ENCODE measurements around the gene CXorf66.

DNA sequence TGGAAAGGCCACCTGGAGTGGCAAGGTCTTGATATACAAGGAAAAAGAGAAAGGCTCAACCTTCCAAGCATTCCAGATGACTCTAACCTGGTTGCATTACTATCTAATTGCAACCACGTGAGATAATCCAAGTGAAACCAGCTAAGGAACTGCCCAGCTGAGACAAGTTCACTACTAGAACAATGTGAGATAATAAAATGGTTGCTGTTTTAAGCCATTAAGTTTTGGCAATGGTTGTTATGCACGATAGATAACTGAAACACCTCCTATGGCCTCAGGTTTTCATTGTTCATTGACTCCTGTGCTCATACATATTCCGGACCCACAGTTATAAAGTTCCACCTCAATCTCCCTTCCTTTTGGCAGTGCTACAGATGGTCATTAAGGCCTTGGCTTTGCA, 9.2 kb upstream of the CXorf66 start:
- TF ChIP-seq, protein P1, sequence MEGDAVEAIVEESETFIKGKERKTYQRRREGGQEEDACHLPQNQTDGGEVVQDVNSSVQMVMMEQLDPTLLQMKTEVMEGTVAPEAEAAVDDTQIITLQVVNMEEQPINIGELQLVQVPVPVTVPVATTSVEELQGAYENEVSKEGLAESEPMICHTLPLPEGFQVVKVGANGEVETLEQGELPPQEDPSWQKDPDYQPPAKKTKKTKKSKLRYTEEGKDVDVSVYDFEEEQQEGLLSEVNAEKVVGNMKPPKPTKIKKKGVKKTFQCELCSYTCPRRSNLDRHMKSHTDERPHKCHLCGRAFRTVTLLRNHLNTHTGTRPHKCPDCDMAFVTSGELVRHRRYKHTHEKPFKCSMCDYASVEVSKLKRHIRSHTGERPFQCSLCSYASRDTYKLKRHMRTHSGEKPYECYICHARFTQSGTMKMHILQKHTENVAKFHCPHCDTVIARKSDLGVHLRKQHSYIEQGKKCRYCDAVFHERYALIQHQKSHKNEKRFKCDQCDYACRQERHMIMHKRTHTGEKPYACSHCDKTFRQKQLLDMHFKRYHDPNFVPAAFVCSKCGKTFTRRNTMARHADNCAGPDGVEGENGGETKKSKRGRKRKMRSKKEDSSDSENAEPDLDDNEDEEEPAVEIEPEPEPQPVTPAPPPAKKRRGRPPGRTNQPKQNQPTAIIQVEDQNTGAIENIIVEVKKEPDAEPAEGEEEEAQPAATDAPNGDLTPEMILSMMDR (IDR thresholded peaks at IDR 0.05; ENCODE audit: low read depth, low read length), result no peak
- no peak for TF ChIP-seq POLR2A (IDR thresholded peaks at IDR 0.05; ENCODE audit: extremely low read depth, insufficient read length)

Data from NB4 (cell line).